CD4-positive, alpha-beta T cell treated with Interferon alpha-2 for 1 hour (primary cell): ENCODE measurements around the gene STK32A.

Experiments used
- DNase-seq, 2 donors: peaks; one replicate each; pipeline ENCODE4 v3.0.0-alpha.2; 2020 to 2022

The STK32A gene

GRCh38 chr5:147427521-147428401, 192.9 kb downstream of the STK32A start:
- no peak for DNase-seq

- DNase-seq: no peak
Observed at GRCh38 chr5:147430628-147431027, 195.8 kb downstream of the STK32A start.

- DNase-seq: no peak
Observed at GRCh38 chr5:147431586-147431985, 196.8 kb downstream of the STK32A start.

GRCh38 chr5:147432323-147432722, 197.5 kb downstream of the STK32A start:
- DNase-seq: no peak

- DNase-seq: no peak
Observed at GRCh38 chr5:147434049-147434448, 199.2 kb downstream of the STK32A start.

- DNase-seq: no peak
Observed at GRCh38 chr5:147436596-147436995, 201.8 kb downstream of the STK32A start.

- DNase-seq: no peak
Observed at GRCh38 chr5:147437161-147437596, 202.4 kb downstream of the STK32A start.
